Caco-2 (cell line): ENCODE measurements around the gene FAM200B. TPM values are rescaled to one million over a fixed set of nuclear protein-coding genes. Genes with fewer than 3 reads are reported as not detected.
A peak's percentile ranks its signal among the peaks of the same experiment; 100 is the strongest.

Experiments
- BruUV-seq: library from RNA; stranded (reverse); fragments of 400-500 nt; replicated peaks from 2 replicates; lab custom pipeline; 2021; lab: Mats Ljungman, UMichigan
- CTCF ChIA-PET: fragments of 300-600 bp; sonication (Branson Sonifier 250); formaldehyde crosslinking; loops from one replicate; lab custom pipeline; 2022; ENCODE audit warnings: antibody characterized with exemption; lab: Charles Lee
- POLR2A ChIA-PET: fragments of 300-600 bp; sonication (Branson Sonifier 250); formaldehyde crosslinking; loops from one replicate; lab custom pipeline; 2022; ENCODE audit warnings: antibody characterized with exemption; lab: Charles Lee
- DNase-seq, 2 experiments: peaks; one replicate each; pipeline versions ENCODE4 v3.0.0 to v3.0.0-alpha.2; 2020 to 2022
- H3K27me3 ChIP-seq: replicated peaks from 2 replicates; pipeline ENCODE4 v1.6.0; 2011; ENCODE audit warnings: low read length; ENCODE audit not compliant: control insufficient read depth, insufficient read depth
- H3K36me3 ChIP-seq: 2 replicates; pipeline ENCODE4 v1.5.1; 2011; ENCODE audit warnings: low read length; ENCODE audit not compliant: control insufficient read depth, insufficient read depth
- H3K4me1 ChIP-seq: fragments of 250-450 bp; sonication (Bioruptor Pico); 2 replicates; pipeline ENCODE4 v1.5.1; 2020; ENCODE audit warnings: mild to moderate bottlenecking
- H3K4me3 ChIP-seq: 2 replicates; pipeline ENCODE4 v1.5.1; 2011; ENCODE audit warnings: low read depth, mild to moderate bottlenecking, control low read depth, low read length
- H3K9me3 ChIP-seq: fragments of 250-450 bp; sonication (Bioruptor Pico); 2 replicates; pipeline ENCODE4 v1.5.1; 2020; ENCODE audit warnings: mild to moderate bottlenecking, moderate library complexity
- H3K27ac Mint-ChIP-seq: one replicate; pipeline ENCODE4 v1.8.0; 2022; ENCODE audit warnings: mixed read lengths; ENCODE audit not compliant: unreplicated experiment
- H3K27me3 Mint-ChIP-seq: one replicate; pipeline ENCODE4 v1.8.0; 2022; ENCODE audit warnings: mixed read lengths; ENCODE audit not compliant: insufficient read depth, unreplicated experiment
- H3K36me3 Mint-ChIP-seq: one replicate; pipeline ENCODE4 v1.8.0; 2022; ENCODE audit warnings: mild to moderate bottlenecking, mixed read lengths; ENCODE audit not compliant: insufficient read depth, unreplicated experiment
- H3K4me1 Mint-ChIP-seq: one replicate; pipeline ENCODE4 v1.8.0; 2022; ENCODE audit warnings: low read depth, mixed read lengths; ENCODE audit not compliant: unreplicated experiment
- H3K4me3 Mint-ChIP-seq: one replicate; pipeline ENCODE4 v1.8.0; 2022; ENCODE audit warnings: mild to moderate bottlenecking, moderate library complexity, mixed read lengths; ENCODE audit not compliant: unreplicated experiment
- H3K9me3 Mint-ChIP-seq: one replicate; pipeline ENCODE4 v1.8.0; 2022; ENCODE audit warnings: mixed read lengths; ENCODE audit not compliant: unreplicated experiment
- intact Hi-C: fragments of 100-400 bp; cut with micrococcal nuclease; formaldehyde crosslinking; loops from one replicate; pipeline ENCODE4 v1.10.0; 2022; ENCODE audit not compliant: unreplicated experiment
- total RNA-seq: library from RNA; stranded (reverse); gene quantifications from 2 replicates; pipeline ENCODE4 v1.2.3, GENCODE V29; 2022
- TF ChIP-seq, protein P1 (sequence below), 2 experiments: fragments of 200-600 bp in 1 of 2; IDR thresholded peaks; 1 replicate in 1 of 2; 2 replicates in 1 of 2; pipeline versions ENCODE4 v1.5.1 to v1.8.0; 2011 to 2022; ENCODE audit warnings: antibody characterized with exemption in 1 of 2, control low read depth in 1 of 2, inconsistent platforms in 1 of 2, low read depth in 1 of 2, low read length in 1 of 2, mild to moderate bottlenecking in 1 of 2, moderate library complexity in 1 of 2; ENCODE audit not compliant: insufficient read depth in 1 of 2, severe bottlenecking in 1 of 2, unreplicated experiment in 1 of 2

FAM200B gene
- total RNA-seq, 1 experiment from 2014 or later = 15.5 TPM

DNA sequence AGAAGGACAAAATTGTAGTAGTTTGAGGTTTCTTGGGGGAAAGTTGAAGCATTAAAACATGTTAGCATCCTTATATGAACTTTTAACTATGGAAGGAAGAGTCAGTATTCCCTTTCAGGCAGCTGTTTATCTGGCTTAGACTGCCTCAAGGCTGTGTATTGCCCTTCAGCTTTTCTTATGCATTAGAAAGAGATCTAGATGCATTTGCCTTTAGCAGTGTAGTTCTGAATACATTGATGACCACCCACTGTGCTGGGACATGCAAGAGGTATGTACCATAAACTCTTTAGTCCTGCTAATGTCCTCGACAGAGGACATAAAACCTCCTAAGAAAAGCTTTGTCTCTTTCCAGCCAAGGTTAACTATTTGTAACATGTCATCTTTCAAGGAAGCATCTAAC, 2.9 kb downstream of the FAM200B start:
- Histone ChIP-seq H3K4me3 (no peak overlapping the region), H3K36me3 (no peaks in the 10 kb centered on the region; the same call in 1 of the 2 replicates), H3K9me3 (no peaks in the 10 kb centered on the region), H3K27me3 (no peaks in the 10 kb centered on the region), H3K4me1 (peaks cover 29% of the 10 kb centered on the region)
- intact Hi-C loops = no loop called here
- TF ChIP-seq, protein P1, sequence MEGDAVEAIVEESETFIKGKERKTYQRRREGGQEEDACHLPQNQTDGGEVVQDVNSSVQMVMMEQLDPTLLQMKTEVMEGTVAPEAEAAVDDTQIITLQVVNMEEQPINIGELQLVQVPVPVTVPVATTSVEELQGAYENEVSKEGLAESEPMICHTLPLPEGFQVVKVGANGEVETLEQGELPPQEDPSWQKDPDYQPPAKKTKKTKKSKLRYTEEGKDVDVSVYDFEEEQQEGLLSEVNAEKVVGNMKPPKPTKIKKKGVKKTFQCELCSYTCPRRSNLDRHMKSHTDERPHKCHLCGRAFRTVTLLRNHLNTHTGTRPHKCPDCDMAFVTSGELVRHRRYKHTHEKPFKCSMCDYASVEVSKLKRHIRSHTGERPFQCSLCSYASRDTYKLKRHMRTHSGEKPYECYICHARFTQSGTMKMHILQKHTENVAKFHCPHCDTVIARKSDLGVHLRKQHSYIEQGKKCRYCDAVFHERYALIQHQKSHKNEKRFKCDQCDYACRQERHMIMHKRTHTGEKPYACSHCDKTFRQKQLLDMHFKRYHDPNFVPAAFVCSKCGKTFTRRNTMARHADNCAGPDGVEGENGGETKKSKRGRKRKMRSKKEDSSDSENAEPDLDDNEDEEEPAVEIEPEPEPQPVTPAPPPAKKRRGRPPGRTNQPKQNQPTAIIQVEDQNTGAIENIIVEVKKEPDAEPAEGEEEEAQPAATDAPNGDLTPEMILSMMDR (IDR thresholded peaks at IDR 0.05; ENCODE audit: insufficient read depth in 1 of 2, low read depth in 1 of 2, low read length in 1 of 2, severe bottlenecking in 1 of 2, unreplicated experiment in 1 of 2) = no peak
- ChIA-PET CTCF (no interaction called here), POLR2A (no interaction called here)
- Mint-ChIP-seq H3K4me3 (no peak overlapping the region), H3K9me3 (no peaks in the 10 kb centered on the region), H3K36me3 (peaks cover 37% of the 10 kb centered on the region), H3K27me3 (no peaks in the 10 kb centered on the region), H3K4me1 (peaks cover 28% of the 10 kb centered on the region), H3K27ac (no peak overlapping the region)
- DNase-seq = no peak
- BruUV-seq = no TSS peak

- peaks cover 25% of the 10 kb centered on the region for H3K36me3 Mint-ChIP-seq
- H3K4me3 Mint-ChIP-seq = no peak overlapping the region
- H3K27me3 Mint-ChIP-seq = no peaks in the 10 kb centered on the region
- ChIA-PET POLR2A (interaction anchor here (0.5 kb wide), 1 partner anchor 218 kb away, joined by 3 read pairs; the partner anchor contains the start of gene CC2D2A), CTCF (no interaction called here)
- Histone ChIP-seq H3K36me3 (no peaks in the 10 kb centered on the region; the same call in 1 of the 2 replicates), H3K4me3 (no peak overlapping the region), H3K9me3 (no peaks in the 10 kb centered on the region; the same call in 1 of the 2 replicates), H3K27me3 (no peaks in the 10 kb centered on the region), H3K4me1 (peaks cover 50% of the 10 kb centered on the region)
- no peaks in the 10 kb centered on the region for H3K9me3 Mint-ChIP-seq
- intact Hi-C loops = no loop called here
- peaks cover 38% of the 10 kb centered on the region for H3K4me1 Mint-ChIP-seq
- no peak overlapping the region for H3K27ac Mint-ChIP-seq
- BruUV-seq = no TSS peak
- TF ChIP-seq, protein P1 (IDR thresholded peaks at IDR 0.05; ENCODE audit: insufficient read depth in 1 of 2, low read depth in 1 of 2, low read length in 1 of 2, severe bottlenecking in 1 of 2, unreplicated experiment in 1 of 2) = no peak
- DNase-seq = no peak
Observed at GRCh38 chr4:15688051-15688450, 6.4 kb downstream of the FAM200B start.

DNA sequence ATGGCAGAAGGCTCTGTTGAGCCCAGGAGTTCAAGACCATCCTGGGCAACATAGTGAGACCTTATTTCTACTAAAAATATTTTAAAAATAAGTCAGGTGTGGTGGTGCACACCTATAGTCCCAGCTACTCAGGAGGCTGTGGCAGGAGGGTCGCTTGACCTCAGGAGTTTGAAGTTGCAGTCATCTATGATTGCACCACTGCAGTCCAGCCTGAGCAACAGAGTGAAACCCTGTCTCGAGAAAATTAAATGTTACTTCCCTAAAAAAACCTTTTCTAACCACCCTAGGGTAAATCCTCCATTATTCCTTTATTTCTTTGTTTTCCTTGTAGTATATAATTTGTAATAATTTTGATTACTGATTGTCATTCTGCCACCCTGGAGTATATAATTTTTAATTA, 7.9 kb downstream of the FAM200B start:
- no peaks in the 10 kb centered on the region; the same call in 1 of the 2 replicates for H3K36me3 ChIP-seq
- Mint-ChIP-seq H3K4me3 (no peak overlapping the region), H3K36me3 (peaks cover 25% of the 10 kb centered on the region), H3K9me3 (peaks cover 10% of the 10 kb centered on the region), H3K27me3 (no peaks in the 10 kb centered on the region), H3K27ac (peak overlapping the region; percentile 81), H3K4me1 (peaks cover 29% of the 10 kb centered on the region)
- no TSS peak for BruUV-seq
- no peak for DNase-seq
- H3K27me3 ChIP-seq = no peaks in the 10 kb centered on the region
- H3K4me3 ChIP-seq = no peak overlapping the region
- H3K4me1 ChIP-seq = peaks cover 38% of the 10 kb centered on the region
- TF ChIP-seq, protein P1 (IDR thresholded peaks at IDR 0.05; ENCODE audit: insufficient read depth in 1 of 2, low read depth in 1 of 2, low read length in 1 of 2, severe bottlenecking in 1 of 2, unreplicated experiment in 1 of 2) = no peak
- intact Hi-C loops = no loop called here
- no peaks in the 10 kb centered on the region; the same call in 1 of the 2 replicates for H3K9me3 ChIP-seq
- POLR2A ChIA-PET = no interaction called here
- CTCF ChIA-PET = no interaction called here
